Nephron (organoid): ENCODE measurements around the gene SRSF6.

Experiments used
- H3K27ac Mint-ChIP-seq, 3 experiments: 2 replicates each; pipeline ENCODE4 v1.8.0; 2020; ENCODE audit warnings: mixed read lengths in 3 of 3, mild to moderate bottlenecking in 2 of 3, moderate library complexity in 1 of 3
- H3K27me3 Mint-ChIP-seq: 2 replicates; pipeline ENCODE4 v1.8.0; 2021; ENCODE audit warnings: low read depth, mild to moderate bottlenecking, moderate library complexity, mixed read lengths
- H3K36me3 Mint-ChIP-seq: 2 replicates; pipeline ENCODE4 v1.8.0; 2020; ENCODE audit warnings: low read depth, mixed read lengths
- H3K4me1 Mint-ChIP-seq: 2 replicates; pipeline ENCODE4 v1.8.0; 2020; ENCODE audit warnings: mixed read lengths
- H3K4me3 Mint-ChIP-seq, 3 experiments: 2 replicates each; pipeline ENCODE4 v1.8.0; 2020; ENCODE audit warnings: mild to moderate bottlenecking in 3 of 3, mixed read lengths in 3 of 3, moderate library complexity in 2 of 3
- H3K9me3 Mint-ChIP-seq: 2 replicates; pipeline ENCODE4 v1.8.0; 2020; ENCODE audit warnings: mixed read lengths
- CTCF ChIP-seq, 3 experiments: fragments of 200-600 bp; sonication (generic); IDR thresholded peaks; one replicate each; pipeline ENCODE4 v1.5.0; 2021; ENCODE audit warnings: antibody characterized with exemption in 3 of 3; ENCODE audit not compliant: unreplicated experiment in 3 of 3

SRSF6 gene

GRCh38 chr20:43467589-43467988 lies 9.9 kb downstream of the SRSF6 start:
- Mint-ChIP-seq H3K27ac (no peak overlapping the region), H3K36me3 (peaks cover 75% of the 10 kb centered on the region), H3K9me3 (no peaks in the 10 kb centered on the region), H3K4me1 (peaks cover 6% of the 10 kb centered on the region), H3K4me3 (no peak overlapping the region), H3K27me3 (no peaks in the 10 kb centered on the region)
- TF ChIP-seq CTCF (IDR thresholded peaks at IDR 0.05; ENCODE audit: unreplicated experiment in 3 of 3): no peak

- TF ChIP-seq CTCF (IDR thresholded peaks at IDR 0.05; ENCODE audit: unreplicated experiment in 3 of 3): no peak
- no peaks in the 10 kb centered on the region for H3K9me3 Mint-ChIP-seq
- no peak overlapping the region for H3K4me3 Mint-ChIP-seq
- no peak overlapping the region for H3K27ac Mint-ChIP-seq
- H3K4me1 Mint-ChIP-seq: peaks cover 10% of the 10 kb centered on the region
- H3K27me3 Mint-ChIP-seq: peaks cover 5% of the 10 kb centered on the region
- peaks cover 26% of the 10 kb centered on the region for H3K36me3 Mint-ChIP-seq
Measured at GRCh38 chr20:43472671-43473380, 15.1 kb downstream of the SRSF6 start.

GRCh38 chr20:43473381-43473704 lies 15.6 kb downstream of the SRSF6 start:
- peaks cover 26% of the 10 kb centered on the region for H3K36me3 Mint-ChIP-seq
- peaks cover 5% of the 10 kb centered on the region for H3K27me3 Mint-ChIP-seq
- no peak overlapping the region for H3K27ac Mint-ChIP-seq
- H3K9me3 Mint-ChIP-seq: peaks cover 1% of the 10 kb centered on the region
- H3K4me3 Mint-ChIP-seq: no peak overlapping the region
- no peak for TF ChIP-seq CTCF (IDR thresholded peaks at IDR 0.05; ENCODE audit: unreplicated experiment in 3 of 3)
- H3K4me1 Mint-ChIP-seq: peaks cover 11% of the 10 kb centered on the region

GRCh38 chr20:43477193-43477592 lies 19.5 kb downstream of the SRSF6 start:
- Mint-ChIP-seq H3K9me3 (peaks cover 10% of the 10 kb centered on the region), H3K36me3 (no peaks in the 10 kb centered on the region), H3K27me3 (peaks cover 5% of the 10 kb centered on the region), H3K27ac (peak overlapping the region in 1 of 3 experiments; percentile 82), H3K4me3 (no peak overlapping the region), H3K4me1 (peaks cover 11% of the 10 kb centered on the region)
- TF ChIP-seq CTCF (IDR thresholded peaks at IDR 0.05; ENCODE audit: unreplicated experiment in 3 of 3): no peak

- peaks cover 11% of the 10 kb centered on the region for H3K4me1 Mint-ChIP-seq
Measured at GRCh38 chr20:43477619-43478018, 19.9 kb downstream of the SRSF6 start.

More at GRCh38 chr20:43477619-43478018, 19.9 kb downstream of the SRSF6 start:
- peaks cover 10% of the 10 kb centered on the region for H3K9me3 Mint-ChIP-seq
- H3K27me3 Mint-ChIP-seq: peaks cover 5% of the 10 kb centered on the region
- H3K36me3 Mint-ChIP-seq: no peaks in the 10 kb centered on the region
- H3K27ac Mint-ChIP-seq: peak overlapping the region in 1 of 3 experiments; percentile 82
- TF ChIP-seq CTCF (IDR thresholded peaks at IDR 0.05; ENCODE audit: unreplicated experiment in 3 of 3): no peak
- no peak overlapping the region for H3K4me3 Mint-ChIP-seq
